SK-N-SH (cell line): ENCODE results near the gene ANKRD37. TPM values are rescaled to one million over a fixed set of nuclear protein-coding genes. Genes with fewer than 3 reads are reported as not detected.

ENCODE experiments used
- CTCF ChIA-PET: fragments of 300-600, 350-600 bp; formaldehyde crosslinking; extraction: SDS; loops from one replicate; lab custom pipeline; 2021; lab: Yijun Ruan, JAX
- POLR2A ChIA-PET: fragments of 350-600 bp; sonication (Branson Sonifier 250); formaldehyde crosslinking; extraction: SDS; loops from one replicate; lab custom pipeline; 2020; ENCODE audit warnings: antibody characterized with exemption, inconsistent platforms; lab: Yijun Ruan, JAX
- DNase-seq: peaks from one replicate; pipeline ENCODE4 v3.0.0; 2012
- H2AFZ ChIP-seq: fragments of 200-600 bp; sonication (generic); 2 replicates; pipeline ENCODE4 v1.8.1; 2016; ENCODE audit warnings: antibody characterized with exemption, mild to moderate bottlenecking, low read depth
- H3F3A ChIP-seq: fragments of 200-600 bp; sonication (generic); replicated peaks from 2 replicates; pipeline ENCODE3; 2016; ENCODE audit warnings: antibody characterized with exemption, mild to moderate bottlenecking; ENCODE audit not compliant: insufficient read depth
- H3K27ac ChIP-seq, 2 experiments: fragments of 200-500 bp in 1 of 2; fragments of 200-600 bp in 1 of 2; sonication (Bioruptor generic) in 1 of 2; sonication (generic), shearing (Covaris generic) in 1 of 2; 2 replicates each; pipeline versions ENCODE4 v1.5.1 to v1.6.1; 2014 to 2016; ENCODE audit warnings: low read depth in 2 of 2, inconsistent platforms in 1 of 2, low read length in 1 of 2, mild to moderate bottlenecking in 1 of 2, mixed read lengths in 1 of 2
- H3K27me3 ChIP-seq: fragments of 200-600 bp; sonication (generic), shearing (Covaris generic); 2 replicates; pipeline ENCODE4 v1.6.1; 2016; ENCODE audit warnings: mixed run types; ENCODE audit not compliant: insufficient read depth
- H3K36me3 ChIP-seq, 2 experiments: fragments of 200-500 bp in 1 of 2; fragments of 200-600 bp in 1 of 2; sonication (Bioruptor generic) in 1 of 2; sonication (generic) in 1 of 2; replicated peaks in 1 of 2; 2 replicates each; pipeline versions ENCODE3 to v1.5.1; 2014 to 2016; ENCODE audit warnings: low read length in 1 of 2, mild to moderate bottlenecking in 1 of 2; ENCODE audit not compliant: insufficient read depth in 2 of 2, control insufficient read depth in 1 of 2
- H3K4me1 ChIP-seq, 2 experiments: fragments of 200-500 bp in 1 of 2; fragments of 200-600 bp in 1 of 2; sonication (Bioruptor generic) in 1 of 2; sonication (generic), shearing (Covaris generic) in 1 of 2; 2 replicates each; pipeline versions ENCODE4 v1.5.1 to v1.6.1; 2014 to 2016; ENCODE audit warnings: low read depth in 1 of 2, low read length in 1 of 2, mixed run types in 1 of 2; ENCODE audit not compliant: insufficient read depth in 2 of 2, control insufficient read depth in 1 of 2
- H3K4me2 ChIP-seq: fragments of 200-600 bp; sonication (generic), shearing (Covaris generic); 2 replicates; pipeline ENCODE4 v1.6.1; 2017; ENCODE audit warnings: mixed run types
- H3K4me3 ChIP-seq, 2 experiments: fragments of 200-500 bp in 1 of 2; fragments of 200-600 bp in 1 of 2; sonication (Bioruptor generic) in 1 of 2; sonication (generic), shearing (Covaris generic) in 1 of 2; 2 replicates each; pipeline versions ENCODE4 v1.5.1 to v1.8.1; 2014 to 2016; ENCODE audit warnings: low read depth in 2 of 2, inconsistent platforms in 1 of 2, low read length in 1 of 2, mild to moderate bottlenecking in 1 of 2, mixed read lengths in 1 of 2, moderate library complexity in 1 of 2
- H3K79me2 ChIP-seq: fragments of 200-600 bp; sonication (generic); 2 replicates; pipeline ENCODE4 v1.8.1; 2017; ENCODE audit warnings: mild to moderate bottlenecking; ENCODE audit not compliant: insufficient read depth
- H3K9ac ChIP-seq: fragments of 200-600 bp; sonication (generic); 2 replicates; pipeline ENCODE4 v1.6.1; 2017; ENCODE audit warnings: mixed run types
- H3K9me2 ChIP-seq: fragments of 200-600 bp; sonication (generic); 2 replicates; pipeline ENCODE4 v1.6.1; 2017; ENCODE audit warnings: mixed run types
- H3K9me3 ChIP-seq: fragments of 200-600 bp; sonication (generic); 2 replicates; pipeline ENCODE4 v1.6.1; 2017; ENCODE audit warnings: mixed run types, mild to moderate bottlenecking, moderate library complexity
- H4K20me1 ChIP-seq: fragments of 200-600 bp; sonication (generic); 2 replicates; pipeline ENCODE4 v1.6.1; 2017; ENCODE audit warnings: mild to moderate bottlenecking, mixed run types; ENCODE audit not compliant: insufficient read depth
- EZH2phosphoT487 ChIP-seq: fragments of 200-600 bp; sonication (generic); IDR thresholded peaks from 2 replicates; pipeline ENCODE4 v1.6.1; 2017; ENCODE audit warnings: low read depth, mixed run types, mild to moderate bottlenecking, antibody characterized with exemption, moderate library complexity, borderline replicate concordance
- FOSL2 ChIP-seq: IDR thresholded peaks from 2 replicates; pipeline ENCODE4 v1.4.0; 2012; ENCODE audit warnings: low read depth, mild to moderate bottlenecking, moderate library complexity, borderline replicate concordance
- FOXJ3 ChIP-seq: sonication (generic); formaldehyde crosslinking; IDR thresholded peaks from 2 replicates; pipeline ENCODE4 v1.5.1; 2020; ENCODE audit warnings: mild to moderate bottlenecking, missing genetic modification reagents
- GABPA ChIP-seq: IDR thresholded peaks from 2 replicates; pipeline ENCODE4 v1.4.0; 2012; ENCODE audit warnings: low read depth, mild to moderate bottlenecking
- IRF3 ChIP-seq: fragments of 150-350 bp; IDR thresholded peaks from 2 replicates; pipeline ENCODE4 v1.6.1; 2016; ENCODE audit warnings: mild to moderate bottlenecking, low read depth, low read length
- MEF2A ChIP-seq: IDR thresholded peaks from 2 replicates; pipeline ENCODE4 v1.4.0; 2012; ENCODE audit warnings: low read depth, borderline replicate concordance
- MXI1 ChIP-seq: IDR thresholded peaks from 2 replicates; pipeline ENCODE4 v1.6.1; 2012; ENCODE audit warnings: mild to moderate bottlenecking, low read depth, low read length, improper control_type of control experiment
- NRF1 ChIP-seq: IDR thresholded peaks from 2 replicates; pipeline ENCODE4 v1.6.1; 2012; ENCODE audit warnings: low read depth, mild to moderate bottlenecking, low read length
- RAD21 ChIP-seq: IDR thresholded peaks from 2 replicates; pipeline ENCODE4 v1.6.1; 2012; ENCODE audit warnings: mild to moderate bottlenecking, low read length
- RCOR1 ChIP-seq: fragments of 150-350 bp; IDR thresholded peaks from 2 replicates; pipeline ENCODE4 v1.6.1; 2017; ENCODE audit warnings: antibody characterized with exemption, low read length
- REST ChIP-seq: IDR thresholded peaks from 2 replicates; pipeline ENCODE4 v1.6.1; 2012; ENCODE audit warnings: mild to moderate bottlenecking, low read depth, low read length, moderate library complexity
- RXRA ChIP-seq: IDR thresholded peaks from 2 replicates; pipeline ENCODE4 v1.4.0; 2012; ENCODE audit warnings: low read depth, mild to moderate bottlenecking, borderline replicate concordance
- SMC3 ChIP-seq: IDR thresholded peaks from 2 replicates; pipeline ENCODE4 v1.6.1; 2012; ENCODE audit warnings: low read depth, low read length, improper control_type of control experiment
- TAF1 ChIP-seq: IDR thresholded peaks from 2 replicates; pipeline ENCODE4 v1.6.1; 2012; ENCODE audit warnings: low read depth, mild to moderate bottlenecking, low read length, moderate library complexity, borderline replicate concordance
- TCF12 ChIP-seq: IDR thresholded peaks from 2 replicates; pipeline ENCODE4 v1.4.0; 2012
- TEAD4 ChIP-seq: IDR thresholded peaks from 2 replicates; pipeline ENCODE4 v1.4.0; 2012; ENCODE audit warnings: mild to moderate bottlenecking, borderline replicate concordance; ENCODE audit not compliant: insufficient read depth
- USF1 ChIP-seq: IDR thresholded peaks from 2 replicates; pipeline ENCODE4 v1.4.0; 2012; ENCODE audit warnings: low read depth, borderline replicate concordance
- USF2 ChIP-seq: fragments of 150-350 bp; IDR thresholded peaks from 2 replicates; pipeline ENCODE4 v1.6.1; 2017; ENCODE audit warnings: antibody characterized with exemption, low read length, low read depth, borderline replicate concordance
- YY1 ChIP-seq: IDR thresholded peaks from 2 replicates; pipeline ENCODE4 v1.4.0; 2012; ENCODE audit warnings: low read depth, mild to moderate bottlenecking
- ZBTB33 ChIP-seq: IDR thresholded peaks from 2 replicates; pipeline ENCODE4 v1.4.0; 2012; ENCODE audit warnings: low read depth, borderline replicate concordance
- WGBS: methylation state at CpG from one replicate; pipeline ENCODE4 v1.1.6; 2017; ENCODE audit warnings: low lambda C conversion rate; 5-methylcytosine and 5-hydroxymethylcytosine counted together
- polyA plus RNA-seq, 3 experiments: library from polyadenylated mRNA; depleted of rRNA; stranded (reverse); fragments of >200 nt; gene quantifications; 2 replicates each; pipeline ENCODE4 v1.2.3, GENCODE V29; 2012

Gene ANKRD37
- polyA plus RNA-seq, 1 of the 3 experiments (the other 2 are of a cell fraction): 10.1 TPM

- H3K36me3 ChIP-seq: no peaks in the 10 kb centered on the region
- peaks cover 3 to 6% of the 10 kb centered on the region in 2 experiments; a peak in 3 of 4 replicates for H3K4me1 ChIP-seq
- no peaks in the 10 kb centered on the region for H3K27me3 ChIP-seq
- TF ChIP-seq IRF3 (no peak), USF1 (no peak), RAD21 (no peak), SMC3 (no peak), YY1 (no peak), TEAD4 (no peak), MXI1 (no peak), GABPA (no peak), NRF1 (no peak), RXRA (no peak), ZBTB33 (no peak)
- H3K4me3 ChIP-seq: no peak overlapping the region
- H3K9ac ChIP-seq: no peak overlapping the region
- no peaks in the 10 kb centered on the region for H3F3A ChIP-seq
- H3K79me2 ChIP-seq: 0 out of 2 replicates have a peak, but pooled peaks cover 8% of the 10 kb centered on the region
- H3K9me3 ChIP-seq: no peaks in the 10 kb centered on the region
- no peak overlapping the region for H3K27ac ChIP-seq
- 97% methylated on average over 6 of the region's 6 CpGs for WGBS
- H4K20me1 ChIP-seq: no peaks in the 10 kb centered on the region
- DNase-seq: no peak
- no peak overlapping the region for H2AFZ ChIP-seq
- POLR2A ChIA-PET: no interaction called here
- no peaks in the 10 kb centered on the region for H3K9me2 ChIP-seq
- CTCF ChIA-PET: interaction anchor here (1.6 kb wide), 1 partner anchor 108 kb away, joined by 4 read pairs; no protein-coding TSS in a partner anchor
- no peak overlapping the region for H3K4me2 ChIP-seq
Observed at GRCh38 chr4:185390941-185391340, 5.7 kb upstream of the ANKRD37 start.

GRCh38 chr4:185392156-185392555 lies 4.5 kb upstream of the ANKRD37 start:
- CTCF ChIA-PET: interaction anchor here (1.7 kb wide), 1 partner anchor 205 kb away, joined by 3 read pairs; no protein-coding TSS in a partner anchor
- POLR2A ChIA-PET: no interaction called here
- 88% methylated on average over 1 of the region's 1 CpG for WGBS
- TF ChIP-seq SMC3 (no peak), REST (no peak), TAF1 (no peak), FOSL2 (no peak), MEF2A (no peak), RCOR1 (no peak), FOXJ3 (no peak), EZH2phosphoT487 (no peak), GABPA (no peak), RXRA (no peak), TCF12 (no peak), USF2 (no peak)

More at GRCh38 chr4:185392156-185392555, 4.5 kb upstream of the ANKRD37 start:
- Histone ChIP-seq H3K27ac (no peak overlapping the region), H3K9me3 (no peaks in the 10 kb centered on the region), H3K79me2 (0 out of 2 replicates have a peak, but pooled peaks cover 8% of the 10 kb centered on the region), H3K4me2 (no peak overlapping the region), H3K9me2 (no peaks in the 10 kb centered on the region), H3K27me3 (no peaks in the 10 kb centered on the region), H2AFZ (no peak overlapping the region), H3K4me3 (no peak overlapping the region), H3K9ac (no peak overlapping the region), H3K4me1 (peaks cover 6% of the 10 kb centered on the region in 2 experiments; a peak in 3 of 4 replicates), H3F3A (no peaks in the 10 kb centered on the region), H3K36me3 (no peaks in the 10 kb centered on the region), H4K20me1 (no peaks in the 10 kb centered on the region)
- no peak for DNase-seq
